ENCODE measurements around the gene MACROD1. TPM values are rescaled to one million over a fixed set of nuclear protein-coding genes. Genes with fewer than 3 reads are reported as not detected.

MACROD1 gene, protein sequence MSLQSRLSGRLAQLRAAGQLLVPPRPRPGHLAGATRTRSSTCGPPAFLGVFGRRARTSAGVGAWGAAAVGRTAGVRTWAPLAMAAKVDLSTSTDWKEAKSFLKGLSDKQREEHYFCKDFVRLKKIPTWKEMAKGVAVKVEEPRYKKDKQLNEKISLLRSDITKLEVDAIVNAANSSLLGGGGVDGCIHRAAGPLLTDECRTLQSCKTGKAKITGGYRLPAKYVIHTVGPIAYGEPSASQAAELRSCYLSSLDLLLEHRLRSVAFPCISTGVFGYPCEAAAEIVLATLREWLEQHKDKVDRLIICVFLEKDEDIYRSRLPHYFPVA
- 28.6 and 29.6 TPM in 2 replicates for total RNA-seq

DNA sequence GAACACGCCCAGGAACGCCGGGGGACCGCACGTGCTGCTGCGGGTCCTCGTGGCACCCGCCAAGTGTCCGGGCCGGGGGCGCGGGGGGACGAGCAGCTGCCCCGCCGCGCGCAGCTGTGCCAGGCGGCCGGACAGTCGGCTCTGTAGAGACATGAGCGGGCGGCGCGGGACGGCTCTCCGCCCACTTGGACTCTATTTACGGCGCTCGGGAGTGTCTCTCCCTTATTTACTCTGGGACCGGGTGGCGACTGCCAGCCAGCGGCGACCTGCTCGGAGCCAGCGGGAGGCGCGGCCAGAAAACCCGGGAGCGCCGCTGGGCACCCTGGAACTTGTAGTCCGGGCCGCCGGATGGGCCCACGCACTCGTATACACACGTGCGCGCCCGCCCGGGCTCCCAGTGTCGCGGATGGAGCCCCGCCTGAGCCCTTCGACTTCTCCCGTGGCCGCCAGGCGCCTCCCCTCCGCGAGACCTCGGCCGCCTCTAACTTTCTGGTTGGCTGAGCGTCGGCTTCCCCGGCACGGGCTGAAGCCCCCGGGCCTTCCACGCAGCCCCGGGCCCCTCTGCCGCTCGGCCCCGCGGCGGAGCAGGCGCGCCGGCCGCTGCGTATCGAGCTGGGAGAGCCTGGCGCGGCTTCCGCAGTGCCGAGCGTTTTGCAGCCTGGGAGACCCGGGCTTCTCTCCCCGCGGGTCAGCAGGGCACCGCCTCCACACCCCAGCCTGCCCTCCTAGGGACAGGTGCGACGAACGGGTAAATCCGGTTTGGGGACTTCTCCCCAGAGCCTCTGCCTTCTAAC lies at the start of gene MACROD1:
Gene MACROD1, minus strand, starts transcription at position 272 of the 794 bp plus-strand sequence. Its CDS starts 119 bp downstream, at position 153.
- DNase-seq: peak; percentile 95
- Mint-ChIP-seq H3K4me1 (peaks cover 10% of the 10 kb centered on the region), H3K4me3 (peak within 1 kb of the TSS; percentile 90), H3K27me3 (no peaks in the 10 kb centered on the region), H3K36me3 (ENCODE audit: low read depth) (peaks cover 8% of the 10 kb centered on the region), H3K27ac (peak within 1 kb of the TSS; percentile 84), H3K9me3 (no peaks in the 10 kb centered on the region)
- intact Hi-C loops (cut with micrococcal nuclease): loop anchor here (2.0 kb wide), 1 partner anchor 19 kb away; no protein-coding TSS in a partner anchor

DNA sequence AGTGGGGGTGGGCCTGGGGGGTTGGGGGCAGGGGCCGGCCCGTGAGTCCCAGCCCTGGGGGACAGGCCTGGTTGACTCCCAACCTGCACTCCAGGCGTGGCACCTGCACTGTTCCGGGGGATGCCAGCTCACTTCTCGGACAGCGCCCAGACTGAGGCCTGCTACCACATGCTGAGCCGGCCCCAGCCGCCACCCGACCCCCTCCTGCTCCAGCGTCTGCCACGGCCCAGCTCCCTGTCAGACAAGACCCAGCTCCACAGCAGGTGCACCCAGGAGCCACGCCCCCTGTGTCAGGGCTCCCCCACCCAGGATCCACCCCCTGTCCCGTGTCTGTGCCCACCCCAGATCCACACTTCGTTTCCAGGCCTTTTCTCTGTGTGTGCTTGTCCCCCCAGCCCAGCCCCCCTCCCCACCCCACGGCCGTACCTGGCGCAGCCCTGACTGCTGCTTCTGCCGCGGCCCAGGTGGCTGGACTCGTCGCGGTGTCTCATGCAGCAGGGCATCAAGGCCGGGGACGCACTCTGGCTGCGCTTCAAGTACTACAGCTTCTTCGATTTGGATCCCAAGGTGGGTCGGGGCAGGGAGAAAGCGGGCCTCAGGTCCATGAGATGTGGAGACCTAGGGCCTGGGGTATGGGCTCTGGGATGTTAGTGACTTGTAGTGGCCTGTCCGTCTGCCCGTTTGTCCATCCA lies 45.4 kb upstream of the MACROD1 start:
- Mint-ChIP-seq H3K36me3 (ENCODE audit: low read depth) (peaks cover 69% of the 10 kb centered on the region), H3K4me3 (no peak overlapping the region), H3K27me3 (no peaks in the 10 kb centered on the region), H3K9me3 (no peaks in the 10 kb centered on the region), H3K4me1 (peaks cover 25% of the 10 kb centered on the region), H3K27ac (peak overlapping the region; percentile 6)
- DNase-seq: no peak
- intact Hi-C loops (cut with micrococcal nuclease): no loop called here

DNA sequence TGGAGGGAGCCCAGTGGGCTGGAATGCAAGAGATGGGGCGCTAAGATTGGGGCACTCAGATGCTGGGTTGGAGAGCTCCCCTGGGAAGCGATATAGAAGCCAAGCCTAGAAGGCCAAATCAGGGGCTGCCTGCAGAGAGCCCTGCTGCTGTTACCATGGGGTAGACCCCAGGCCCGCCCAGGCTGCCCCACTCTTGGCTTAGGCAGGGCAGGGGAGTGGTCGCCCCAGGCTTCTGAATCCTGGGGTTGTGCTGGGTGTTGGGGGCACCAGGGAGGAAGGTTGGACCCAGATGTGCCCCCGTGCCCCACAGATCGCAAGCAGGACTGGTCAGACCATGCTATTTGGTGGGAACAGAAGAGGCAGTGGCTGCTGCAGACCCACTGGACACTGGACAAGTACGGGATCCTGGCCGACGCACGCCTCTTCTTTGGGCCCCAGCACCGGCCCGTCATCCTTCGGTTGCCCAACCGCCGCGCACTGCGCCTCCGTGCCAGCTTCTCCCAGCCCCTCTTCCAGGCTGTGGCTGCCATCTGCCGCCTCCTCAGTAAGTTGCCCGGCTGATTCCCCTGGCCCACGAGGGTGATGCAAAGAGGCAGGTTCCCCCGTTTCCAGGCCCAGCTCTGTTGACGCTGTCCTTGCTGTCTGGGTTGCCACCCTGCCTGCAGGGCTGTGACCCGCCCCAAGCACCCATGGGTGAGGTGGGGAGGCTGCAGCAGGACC lies 44.5 kb upstream of the MACROD1 start:
- H3K9me3 Mint-ChIP-seq: no peaks in the 10 kb centered on the region
- DNase-seq: no peak

DNA sequence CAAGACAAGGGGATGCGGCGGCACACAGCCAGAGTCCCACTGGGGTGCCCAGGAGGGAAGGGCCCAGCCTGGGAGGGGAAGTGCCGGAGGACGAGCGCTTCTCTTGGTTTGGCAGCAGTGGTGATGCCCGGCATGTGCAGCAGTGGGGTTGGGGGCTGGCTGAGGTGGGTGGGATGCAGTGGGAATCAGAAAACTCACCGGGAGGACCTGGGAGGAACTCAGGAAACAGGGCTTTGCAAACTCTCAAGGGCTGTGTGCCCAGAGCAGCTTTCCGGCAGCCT lies 43.6 kb upstream of the MACROD1 start:
- H3K27me3 Mint-ChIP-seq: no peaks in the 10 kb centered on the region
- H3K4me3 Mint-ChIP-seq: no peak overlapping the region
- peak overlapping the region; percentile 45 for H3K27ac Mint-ChIP-seq

More for the DNA sequence above, 44.5 kb upstream of the MACROD1 start:
- Mint-ChIP-seq H3K36me3 (ENCODE audit: low read depth) (peaks cover 74% of the 10 kb centered on the region), H3K27me3 (no peaks in the 10 kb centered on the region), H3K27ac (peak overlapping the region; percentile 34), H3K4me1 (peaks cover 29% of the 10 kb centered on the region), H3K4me3 (no peak overlapping the region)
- intact Hi-C loops (cut with micrococcal nuclease): no loop called here

DNA sequence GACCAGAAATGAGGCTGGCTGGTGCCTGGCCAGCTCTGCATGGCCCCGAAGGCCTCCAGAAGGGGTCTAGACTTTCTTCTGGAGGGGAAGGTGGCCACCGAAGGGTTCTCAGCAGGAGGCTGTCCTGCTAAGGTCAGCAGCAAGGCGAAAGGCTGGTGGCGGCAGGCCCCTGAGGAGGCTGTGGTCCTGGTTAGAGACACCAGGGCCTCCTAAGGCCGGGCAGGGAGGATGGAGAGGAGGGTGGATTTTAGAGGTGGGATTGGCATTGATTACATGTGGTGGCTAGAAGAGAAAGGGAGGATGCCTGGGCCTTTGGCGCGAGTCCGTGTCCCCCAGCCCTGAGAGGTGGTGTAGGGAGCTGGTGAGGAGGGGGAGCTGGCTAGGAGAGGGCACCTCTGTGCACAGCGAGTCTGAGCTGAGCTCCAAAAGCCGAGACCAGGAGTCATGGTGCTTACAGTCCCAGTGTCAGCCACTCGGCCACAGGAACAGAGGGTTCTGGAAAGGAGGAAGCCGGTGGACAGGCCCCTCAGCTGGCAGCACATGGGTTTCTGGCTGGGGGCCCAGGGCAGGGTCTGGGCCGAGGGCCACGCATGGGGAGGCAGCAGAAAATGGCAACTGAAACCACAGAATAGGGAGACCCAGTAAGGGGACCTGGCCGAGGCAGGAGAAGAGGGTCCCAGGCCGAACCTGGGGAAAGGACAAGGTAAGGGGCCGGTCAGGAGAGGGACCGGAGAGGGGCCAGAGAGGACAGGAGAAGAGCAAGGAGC lies 43.1 kb upstream of the MACROD1 start:
- peak overlapping the region; percentile 20 for H3K4me3 Mint-ChIP-seq
- H3K4me1 Mint-ChIP-seq: peaks cover 33% of the 10 kb centered on the region
- intact Hi-C loops (cut with micrococcal nuclease): no loop called here
- DNase-seq: peak; percentile 53
- H3K36me3 Mint-ChIP-seq (ENCODE audit: low read depth): peaks cover 71% of the 10 kb centered on the region
- H3K27me3 Mint-ChIP-seq: no peaks in the 10 kb centered on the region
- H3K9me3 Mint-ChIP-seq: no peaks in the 10 kb centered on the region
- H3K27ac Mint-ChIP-seq: peak overlapping the region; percentile 92

More for the DNA sequence above, 43.6 kb upstream of the MACROD1 start:
- no peaks in the 10 kb centered on the region for H3K9me3 Mint-ChIP-seq
- intact Hi-C loops (cut with micrococcal nuclease): no loop called here
- DNase-seq: no peak
- peaks cover 69% of the 10 kb centered on the region for H3K36me3 Mint-ChIP-seq (ENCODE audit: low read depth)
- peaks cover 28% of the 10 kb centered on the region for H3K4me1 Mint-ChIP-seq

DNA sequence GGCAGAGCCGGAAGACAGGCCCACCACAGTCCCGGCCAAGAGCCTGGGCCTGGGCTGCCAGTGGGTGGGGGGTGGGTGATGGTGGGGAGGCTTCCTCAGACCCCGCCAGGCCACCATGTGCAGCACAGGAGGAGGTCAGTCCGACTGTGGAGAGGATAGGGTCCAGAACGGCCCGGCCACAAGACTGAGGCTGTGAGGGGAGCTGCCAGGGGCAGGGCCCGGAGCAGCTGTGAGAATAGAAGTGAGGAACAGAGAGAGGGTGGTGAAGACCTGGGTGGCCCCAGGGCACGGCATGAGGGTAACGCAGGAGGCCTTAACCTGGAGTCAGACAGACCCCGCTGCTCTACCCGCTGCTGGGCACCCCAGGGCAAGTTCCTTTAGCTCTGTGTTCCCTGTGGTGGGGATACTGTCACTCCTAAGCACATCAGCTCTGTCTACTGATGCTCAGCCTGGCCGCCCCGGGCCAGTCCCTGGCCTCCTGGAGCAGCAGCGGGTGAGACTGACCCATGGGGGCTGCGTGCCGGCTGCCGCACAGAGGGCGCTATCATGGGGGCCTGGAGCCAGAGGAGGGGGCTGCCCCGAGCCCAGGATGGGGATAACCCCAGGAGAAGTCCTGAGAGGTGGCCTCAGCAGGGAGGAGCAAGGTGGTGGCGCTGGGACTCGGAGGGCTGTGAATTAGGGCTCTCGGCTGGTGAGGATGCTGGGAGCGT lies 42.3 kb upstream of the MACROD1 start:
- no peaks in the 10 kb centered on the region for H3K27me3 Mint-ChIP-seq
- no peaks in the 10 kb centered on the region for H3K9me3 Mint-ChIP-seq
- peaks cover 33% of the 10 kb centered on the region for H3K4me1 Mint-ChIP-seq
- no peak for DNase-seq
- H3K27ac Mint-ChIP-seq: peak overlapping the region; percentile 92
- H3K36me3 Mint-ChIP-seq (ENCODE audit: low read depth): peaks cover 73% of the 10 kb centered on the region
- intact Hi-C loops (cut with micrococcal nuclease): no loop called here
- H3K4me3 Mint-ChIP-seq: peak overlapping the region; percentile 88

DNA sequence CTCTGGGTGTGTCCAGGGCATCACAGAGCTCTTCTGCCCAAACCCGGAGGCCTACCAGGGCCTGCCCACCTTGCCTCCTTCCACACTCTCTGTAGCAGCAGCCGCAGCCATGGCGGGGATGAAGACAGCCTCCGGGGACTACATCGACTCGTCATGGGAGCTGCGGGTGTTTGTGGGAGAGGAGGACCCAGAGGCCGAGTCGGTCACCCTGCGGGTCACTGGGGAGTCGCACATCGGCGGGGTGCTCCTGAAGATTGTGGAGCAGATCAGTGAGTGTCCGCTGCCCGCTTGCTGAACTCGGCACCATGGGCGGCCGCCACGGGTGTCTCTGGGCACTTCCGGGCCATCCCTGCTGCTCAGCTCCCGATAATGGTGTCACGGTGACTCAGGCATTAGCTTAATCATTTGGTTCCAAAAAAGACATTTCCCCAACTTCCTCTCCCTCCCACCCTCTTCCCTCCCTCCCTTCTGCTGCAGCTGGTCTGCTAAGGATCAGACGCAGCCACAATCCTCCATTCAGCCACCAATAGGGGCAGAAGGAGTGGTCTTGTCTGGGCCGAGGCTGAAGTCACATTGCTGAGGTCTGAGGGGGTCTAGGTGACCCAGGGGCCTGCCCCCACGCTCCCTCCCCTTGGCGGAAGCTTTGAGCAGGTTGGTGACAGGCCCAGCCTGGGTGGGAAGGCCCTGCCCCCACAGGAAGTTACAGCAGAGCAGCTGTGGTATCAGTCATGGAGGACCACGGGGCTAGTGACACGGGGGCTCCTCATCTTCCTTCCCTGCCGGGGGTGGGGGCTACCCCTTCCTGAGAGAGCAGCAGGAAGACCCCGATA lies 41.6 kb upstream of the MACROD1 start:
- DNase-seq: peak; percentile 93
- Mint-ChIP-seq H3K9me3 (no peaks in the 10 kb centered on the region), H3K4me3 (peak overlapping the region; percentile 88), H3K36me3 (ENCODE audit: low read depth) (peaks cover 72% of the 10 kb centered on the region), H3K27ac (peak overlapping the region; percentile 92), H3K4me1 (peaks cover 32% of the 10 kb centered on the region), H3K27me3 (no peaks in the 10 kb centered on the region)
- intact Hi-C loops (cut with micrococcal nuclease): loop anchor here (1.0 to 2.0 kb wide), 2 partner anchors 19 to 33 kb away; partner anchors contain the start of genes FKBP2, NUDT22 and TRPT1

DNA sequence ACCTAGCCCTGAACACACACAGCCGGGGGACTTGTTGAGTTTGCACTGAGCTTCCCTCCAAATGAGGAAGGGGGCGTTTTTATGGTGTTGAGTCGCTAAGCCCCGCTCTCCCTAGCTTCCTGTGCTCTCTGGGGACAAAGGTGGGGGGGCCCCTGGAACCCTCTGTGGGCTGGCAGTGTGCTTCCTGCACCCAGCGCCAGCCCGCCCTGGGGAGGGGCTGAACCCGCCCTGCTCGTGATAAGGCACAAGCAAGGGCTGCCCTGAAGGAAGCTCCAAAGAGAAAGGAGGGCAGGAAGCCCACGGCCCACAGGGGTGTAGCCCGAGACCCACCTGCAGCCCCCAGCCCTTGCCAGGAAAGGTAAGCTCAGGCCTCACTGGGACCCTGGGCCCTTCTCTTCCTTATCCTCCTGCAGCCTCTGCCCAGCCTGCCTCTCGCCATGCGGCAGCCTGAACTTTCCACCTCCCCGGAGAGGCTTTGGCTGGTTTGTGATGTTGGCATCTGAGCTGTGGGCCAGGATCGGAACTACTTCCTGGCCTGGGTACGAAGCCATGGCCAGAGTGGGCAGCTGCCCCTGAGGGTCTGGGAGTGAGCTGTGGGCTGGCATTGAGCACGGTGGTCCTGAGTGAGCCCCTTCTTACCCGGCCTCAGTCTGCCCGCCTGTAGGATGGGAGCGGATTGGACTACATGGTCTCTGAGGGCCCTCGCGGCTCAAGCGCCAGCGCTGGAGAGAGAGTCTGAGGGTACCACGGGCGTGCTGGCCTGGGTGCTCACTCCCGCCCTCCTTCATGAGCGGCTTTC lies 40.7 kb upstream of the MACROD1 start, which contains the start of gene FERMT3:
Gene FERMT3, plus strand, starts transcription at position 265 of the 799 bp plus-strand sequence. CDS start 644 bp downstream, outside the sequence.
- Mint-ChIP-seq H3K4me1 (peaks cover 30% of the 10 kb centered on the region), H3K4me3 (peak within 1 kb of the TSS; percentile 88), H3K9me3 (no peaks in the 10 kb centered on the region), H3K27me3 (no peaks in the 10 kb centered on the region), H3K27ac (peak within 1 kb of the TSS; percentile 92), H3K36me3 (ENCODE audit: low read depth) (peaks cover 71% of the 10 kb centered on the region)
- intact Hi-C loops (cut with micrococcal nuclease): loop anchor here (1.0 to 2.0 kb wide), 4 partner anchors 19 to 99 kb away; partner anchors contain the start of genes ESRRA, FKBP2, NUDT22 and TRPT1
- DNase-seq: peak; percentile 93

DNA sequence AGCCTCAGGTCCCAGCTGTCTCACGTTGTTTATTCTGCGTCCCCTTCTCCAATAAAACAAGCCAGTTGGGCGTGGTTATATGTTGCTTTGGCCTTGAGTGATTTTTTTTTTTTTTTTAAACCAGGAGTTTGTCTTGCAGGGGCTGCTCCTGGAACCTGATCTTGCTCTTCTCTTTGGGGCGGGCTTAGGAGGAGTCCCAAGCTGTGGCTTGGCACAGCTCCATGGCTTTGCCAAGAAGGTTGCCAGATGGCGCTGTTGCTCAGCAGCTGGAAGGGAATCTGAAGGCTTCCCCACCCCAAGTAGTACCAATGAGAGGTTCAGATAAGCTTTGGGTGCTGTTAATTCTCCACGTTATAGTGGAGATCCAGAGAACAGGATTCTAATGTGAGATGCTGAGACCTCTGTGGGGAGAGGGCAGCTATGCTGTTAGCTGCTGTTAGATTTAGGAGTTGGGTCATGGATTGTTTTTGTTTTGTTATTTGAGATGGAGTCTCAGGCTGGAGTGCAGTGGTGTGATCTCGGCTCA lies 38.6 kb upstream of the MACROD1 start:
- Mint-ChIP-seq H3K36me3 (ENCODE audit: low read depth) (peaks cover 78% of the 10 kb centered on the region), H3K9me3 (no peaks in the 10 kb centered on the region), H3K4me1 (peaks cover 33% of the 10 kb centered on the region), H3K27ac (peak overlapping the region; percentile 80), H3K27me3 (no peaks in the 10 kb centered on the region), H3K4me3 (peak overlapping the region; percentile 69)
- intact Hi-C loops (cut with micrococcal nuclease): loop anchor here (1.0 kb wide), 1 partner anchor 97 kb away; no protein-coding TSS in a partner anchor
- DNase-seq: peak; percentile 93

DNA sequence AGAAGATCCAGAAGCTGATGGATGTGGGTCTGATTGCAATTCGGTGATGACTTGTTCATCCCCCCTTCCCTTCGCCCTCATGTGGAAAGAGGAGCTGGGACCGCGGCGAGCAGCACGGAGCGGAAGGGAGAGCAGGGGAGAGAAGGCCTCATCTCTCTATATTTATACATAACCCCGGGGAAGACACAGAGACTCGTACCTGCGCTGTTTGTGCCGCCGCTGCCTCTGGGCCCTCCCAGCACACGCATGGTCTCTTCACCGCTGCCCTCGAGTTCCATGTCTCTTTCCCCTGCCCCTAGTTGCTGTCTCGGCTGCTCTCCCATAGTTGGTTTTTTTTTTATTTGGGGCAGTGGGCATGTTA lies 38.1 kb upstream of the MACROD1 start:
- H3K9me3 Mint-ChIP-seq: no peaks in the 10 kb centered on the region
- H3K27ac Mint-ChIP-seq: peak overlapping the region; percentile 38
- H3K36me3 Mint-ChIP-seq (ENCODE audit: low read depth): peaks cover 77% of the 10 kb centered on the region
- no peaks in the 10 kb centered on the region for H3K27me3 Mint-ChIP-seq
- H3K4me3 Mint-ChIP-seq: no peak overlapping the region
- DNase-seq: no peak
- intact Hi-C loops (cut with micrococcal nuclease): loop anchor here (1.0 kb wide), 1 partner anchor 97 kb away; no protein-coding TSS in a partner anchor
- H3K4me1 Mint-ChIP-seq: peaks cover 31% of the 10 kb centered on the region

Measured in activated CD4-positive, alpha-beta T cell treated with anti-CD3 and anti-CD28 coated beads, Interleukin-2, amount 10 ng/mL, durations not matched to agents 24 days and 14 days (primary cell).